OCI-LY1 (cell line): ENCODE data around the gene PRRC2B.

ENCODE experiments used
- CTCF ChIP-seq: fragments of 200-600 bp; sonication (generic), shearing (Covaris generic); IDR thresholded peaks from 2 replicates; pipeline ENCODE4 v1.5.1; 2017; ENCODE audit warnings: mild to moderate bottlenecking, antibody characterized with exemption, low read length, moderate library complexity, mixed read lengths
- EZH2 ChIP-seq: fragments of 200-600 bp; sonication (generic), shearing (Covaris generic); IDR thresholded peaks from 2 replicates; pipeline ENCODE4 v1.8.0; 2017; ENCODE audit warnings: borderline replicate concordance, mixed run types, mild to moderate bottlenecking, antibody characterized with exemption, low read length, moderate library complexity, mixed read lengths

GRCh38 chr9:131409458-131409992 lies 15.6 kb downstream of the PRRC2B start:
- TF ChIP-seq CTCF (no peak), EZH2 (no peak)
